Mammary epithelial cell (primary cell): ENCODE data around the gene PTPRT.

ENCODE experiments used
- CTCF ChIP-seq, 2 donors: IDR thresholded peaks in 1 of 2; conservative IDR thresholded peaks in 1 of 2; 2 replicates each; pipeline ENCODE4 v1.5.1; 2011 to 2012; ENCODE audit warnings: inconsistent platforms in 2 of 2, low read length in 2 of 2, mild to moderate bottlenecking in 2 of 2, control low read depth in 1 of 2, low read depth in 1 of 2; ENCODE audit not compliant: insufficient read depth in 1 of 2; ENCODE audit errors: extremely low read depth in 1 of 2
- EZH2 ChIP-seq: IDR thresholded peaks from 2 replicates; pipeline ENCODE4 v1.6.1; 2012; ENCODE audit warnings: low read length, inconsistent platforms, borderline replicate concordance

DNA sequence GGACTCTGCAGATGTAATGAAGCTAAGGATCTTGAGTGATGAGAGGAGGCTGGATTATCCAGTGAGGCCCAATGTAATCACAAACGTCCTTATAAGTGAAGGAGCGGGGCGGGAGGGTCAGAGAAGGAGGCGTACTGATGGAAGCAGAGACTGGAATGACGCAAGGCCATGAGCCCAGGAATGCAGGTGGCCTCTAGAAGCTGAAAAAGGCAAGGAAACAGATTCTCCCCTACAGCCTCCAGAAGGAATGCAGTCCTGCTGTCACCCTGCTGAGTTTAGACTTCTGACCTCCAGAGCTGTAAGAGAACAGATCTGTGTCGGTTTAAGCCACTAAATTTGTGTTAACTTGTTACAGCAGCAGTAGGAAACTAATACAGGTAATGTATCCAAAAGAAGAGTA lies 227.9 kb downstream of the PTPRT start:
- TF ChIP-seq CTCF (conservative IDR thresholded peaks at IDR 0.05 in 1 of 2, IDR thresholded peaks at IDR 0.05 in 1 of 2; ENCODE audit: extremely low read depth in 1 of 2, insufficient read depth in 1 of 2, low read depth in 1 of 2, low read length in 2 of 2) (no peak), EZH2 (no peak)
